ENCODE data around the gene XBP1.

GRCh38 chr22:28802595-28803123 lies 2.3 kb upstream of the XBP1 start:
- TF ChIP-seq POLR2A (IDR thresholded peaks at IDR 0.05; ENCODE audit: low read depth, low read length) (no peak), CTCF (IDR thresholded peaks at IDR 0.05; ENCODE audit: extremely low read depth in 1 of 2, insufficient read depth in 1 of 2, low read depth in 1 of 2, low read length in 2 of 2) (no peak), JUN (IDR thresholded peaks at IDR 0.05; ENCODE audit: borderline replicate concordance, insufficient read depth, insufficient read length, low read depth) (no peak), POLR2AphosphoS5 (IDR thresholded peaks at IDR 0.05; ENCODE audit: insufficient read depth, low read depth, low read length) (no peak), FOS (IDR thresholded peaks at IDR 0.05; ENCODE audit: borderline replicate concordance, insufficient read depth, low read length) (no peak), MYC (IDR thresholded peaks at IDR 0.05; ENCODE audit: low read depth, low read length) (no peak), MAX (IDR thresholded peaks at IDR 0.05; ENCODE audit: insufficient read depth, insufficient read length) (no peak)

Measured in endothelial cell of umbilical vein (primary cell).